ENCODE measurements around the gene STAT2.
"Not testable (repeated sequence)": the region's sequence is repeated elsewhere in the genome, so short reads cannot be mapped to it uniquely, and the experiment has no call there.

STAT2 gene

DNA sequence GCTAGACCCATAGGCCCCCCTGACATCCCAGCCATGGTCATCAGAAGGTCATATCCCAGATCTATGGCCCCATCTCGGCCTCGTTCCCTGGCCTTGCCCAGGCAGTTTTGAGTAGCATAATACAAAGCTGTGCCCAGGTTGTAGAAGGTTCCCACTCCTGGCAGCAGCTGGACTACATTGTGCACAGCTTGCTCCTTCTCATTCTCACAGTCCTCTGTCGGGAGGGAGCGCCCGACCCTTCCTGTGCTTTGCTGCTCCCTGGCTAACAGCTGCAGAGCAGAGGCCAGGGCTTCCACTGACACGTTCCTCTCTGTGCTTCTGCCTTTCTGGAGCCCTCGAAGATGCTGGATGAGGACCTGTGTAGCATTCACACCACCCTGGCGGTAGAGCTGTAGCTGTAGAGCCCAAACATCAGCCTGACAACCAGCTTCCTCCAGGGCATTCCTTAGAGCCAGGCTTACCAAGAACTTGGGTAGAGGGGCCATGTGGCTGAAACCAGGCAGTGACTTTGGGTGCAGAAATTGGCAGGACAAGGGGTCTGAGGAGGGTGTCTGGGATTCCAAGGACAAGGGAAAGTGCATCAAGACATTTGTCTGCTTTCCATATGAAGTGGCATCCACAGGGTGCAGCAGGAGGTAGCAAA lies 1.7 kb upstream of the STAT2 start:
- no peak for DNase-seq (ENCODE audit: low read depth)

DNA sequence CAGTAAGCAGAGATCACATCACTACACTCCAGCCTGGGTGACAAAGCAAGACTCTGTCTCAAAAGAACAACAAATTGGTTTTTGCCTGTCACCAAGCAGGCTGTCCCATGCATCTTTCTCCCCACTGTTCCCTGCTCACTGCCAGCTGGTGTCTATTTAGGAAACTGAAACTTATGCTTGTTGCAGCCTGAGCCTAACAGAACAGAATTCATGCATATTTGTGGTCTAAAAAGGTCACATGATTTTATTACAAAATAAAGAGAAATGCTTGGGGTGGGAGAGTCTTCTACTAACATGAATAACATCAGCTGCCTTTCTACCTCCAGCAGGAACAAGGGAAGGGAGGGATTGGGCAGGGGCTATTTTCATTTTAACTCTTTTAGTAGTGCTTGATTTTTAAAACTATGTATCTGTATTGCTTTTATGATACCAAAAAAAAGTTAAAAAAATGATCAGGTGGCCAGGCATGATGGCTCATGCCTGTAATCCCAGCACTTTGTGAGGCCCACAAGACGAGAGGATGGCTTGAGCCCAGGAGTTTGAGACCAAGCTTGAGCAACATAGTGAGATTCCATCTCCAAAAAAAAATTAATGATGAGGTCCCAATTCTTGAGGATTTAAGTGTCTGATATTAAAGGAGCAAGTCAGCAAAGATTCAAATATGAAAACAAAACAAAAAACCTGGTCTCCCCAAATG lies 923 bp downstream of the STAT2 start:
- DNase-seq (ENCODE audit: low read depth): peak; percentile 77

DNA sequence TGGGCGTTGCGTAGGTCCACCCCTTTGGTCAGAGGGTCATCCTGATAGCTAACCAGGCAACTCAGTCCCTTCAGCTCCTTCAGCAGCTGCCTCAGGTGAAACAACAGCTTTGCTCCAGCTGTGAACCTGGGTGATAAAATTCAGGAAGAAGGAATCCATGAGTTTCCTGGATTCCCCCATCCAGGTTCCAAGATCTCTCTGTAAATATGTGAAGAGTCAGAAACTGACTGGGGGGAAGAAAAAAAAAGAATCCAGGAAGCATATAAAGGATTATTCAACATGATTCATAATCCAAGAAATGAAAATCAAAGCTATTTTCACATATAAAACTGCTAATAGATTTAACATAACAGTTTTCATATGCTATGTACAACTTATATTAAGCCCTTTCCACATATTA lies 8.6 kb downstream of the STAT2 start:
- DNase-seq (ENCODE audit: low read depth): no peak

- no peak for DNase-seq (ENCODE audit: low read depth)
Observed at GRCh38 chr12:56350662-56351061, 9.2 kb downstream of the STAT2 start.

GRCh38 chr12:56348776-56349175 lies 11.1 kb downstream of the STAT2 start:
- no peak for DNase-seq (ENCODE audit: low read depth)

DNA sequence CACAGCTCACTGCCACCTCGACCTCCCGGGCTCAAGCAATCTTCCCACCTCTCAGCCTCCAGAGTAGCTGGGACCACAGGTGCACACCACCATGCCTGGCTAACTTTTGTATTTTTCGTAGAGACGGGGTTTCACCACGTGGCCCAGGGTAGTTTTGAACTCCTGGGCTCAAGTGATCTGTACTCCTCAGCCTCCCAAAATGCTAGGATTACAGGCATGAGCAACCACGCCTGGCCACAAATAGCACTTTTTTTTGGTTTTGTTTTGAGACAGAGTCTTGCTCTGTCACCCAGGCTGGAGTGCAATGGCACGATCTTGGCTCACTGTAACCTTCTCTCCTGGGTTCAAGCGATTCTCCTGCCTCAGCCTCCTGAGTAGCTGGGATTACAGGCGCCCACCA lies 12.7 kb downstream of the STAT2 start:
- DNase-seq (ENCODE audit: low read depth): not testable (repeated sequence)

DNA sequence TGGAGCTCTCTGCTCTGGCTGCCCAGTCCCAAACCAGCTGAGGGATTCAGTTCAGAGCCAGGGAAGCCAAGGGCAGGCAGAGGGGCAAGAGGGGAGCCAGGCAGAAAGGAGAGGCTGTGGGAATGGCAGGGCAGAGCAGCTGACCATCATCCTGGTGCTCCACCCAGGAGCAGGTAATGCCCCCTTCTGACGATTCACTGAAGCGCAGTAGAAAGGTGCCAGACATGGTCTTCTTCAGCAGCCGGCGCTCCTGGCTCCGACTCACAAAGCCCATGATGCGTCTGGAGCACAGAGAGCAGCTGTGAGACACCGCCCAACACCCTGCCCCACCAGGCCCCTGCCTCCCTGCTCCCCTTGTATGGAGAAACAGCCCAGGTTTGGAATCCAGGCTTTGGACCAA lies 13.2 kb downstream of the STAT2 start:
- DNase-seq (ENCODE audit: low read depth): no peak

DNA sequence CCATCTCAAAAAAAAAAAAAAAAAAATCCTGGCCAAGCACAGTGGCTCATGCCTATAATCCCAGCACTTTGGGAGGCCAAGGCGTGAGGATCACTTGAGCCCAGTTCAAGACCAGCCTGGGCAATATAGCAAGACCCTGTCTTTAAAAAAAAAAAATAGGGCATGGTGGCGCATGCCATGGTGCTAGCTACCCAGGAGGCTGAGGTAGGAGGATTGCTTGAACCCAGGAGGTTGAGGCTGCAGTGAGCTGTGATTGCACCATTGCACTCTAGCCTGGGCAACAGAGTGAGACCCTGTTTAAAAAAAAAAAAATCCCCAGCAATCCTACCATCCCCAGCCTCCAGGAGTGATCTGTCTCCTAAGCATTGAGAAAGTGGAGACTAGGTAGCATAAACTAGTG lies 17.6 kb downstream of the STAT2 start:
- DNase-seq (ENCODE audit: low read depth): not testable (repeated sequence)

GRCh38 chr12:56341616-56342015 lies 18.3 kb downstream of the STAT2 start:
- no peak for DNase-seq (ENCODE audit: low read depth)

- no peak for DNase-seq (ENCODE audit: low read depth)
Observed at GRCh38 chr12:56339158-56339422, 20.8 kb downstream of the STAT2 start.

- no peak for DNase-seq (ENCODE audit: low read depth)
Observed at GRCh38 chr12:56338308-56339157, 21.4 kb downstream of the STAT2 start, which contains the start of gene IL23A. TSS of gene IL23A (plus strand) at chr12:56338884. CDS start at chr12:56339045, 161 bp downstream.

DNA sequence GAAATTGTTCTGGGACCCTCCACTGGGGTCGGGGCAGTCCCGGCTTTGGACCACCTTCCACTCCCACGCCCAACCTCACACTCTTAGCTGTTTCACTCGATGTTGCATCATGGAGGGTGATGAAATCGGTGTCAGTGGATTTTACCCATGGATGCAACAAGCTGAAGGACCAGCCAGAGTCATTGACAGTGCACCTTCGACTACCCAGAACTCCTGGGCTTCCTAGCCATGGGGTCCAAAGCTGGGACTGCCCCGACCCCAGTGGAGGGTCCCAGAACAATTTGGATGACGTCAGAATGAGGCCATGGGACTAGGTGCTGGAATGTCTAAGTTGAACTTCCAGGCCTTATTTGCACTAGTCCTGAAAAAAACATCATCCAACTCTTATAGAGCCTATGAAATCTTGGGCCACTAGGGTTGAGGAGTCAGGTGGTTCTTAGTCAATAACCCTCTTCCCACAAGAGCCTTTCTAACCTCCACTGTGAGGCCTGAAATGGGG lies 22.1 kb downstream of the STAT2 start:
- DNase-seq (ENCODE audit: low read depth): no peak

GRCh38 chr12:56336361-56337167 lies 23.3 kb downstream of the STAT2 start:
- no peak for DNase-seq (ENCODE audit: low read depth)

DNA sequence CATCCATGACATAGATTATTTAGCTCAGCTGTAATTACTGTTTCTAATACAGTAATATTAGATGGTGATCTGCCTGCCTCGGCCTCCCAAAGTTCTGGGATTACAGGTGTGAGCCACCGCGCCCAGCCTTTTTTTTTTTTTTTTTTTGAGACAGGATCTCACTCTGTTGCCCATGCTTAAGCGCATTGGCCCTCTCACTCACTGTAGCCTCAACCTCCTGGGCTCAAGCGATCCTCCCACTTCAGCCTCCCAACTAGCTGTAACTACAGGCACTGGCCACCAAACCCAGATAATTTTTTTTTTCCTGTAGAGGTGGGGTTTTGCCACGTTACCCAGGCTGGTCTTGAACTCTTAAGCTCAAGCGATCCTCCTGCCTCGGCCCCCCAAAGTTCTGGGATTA lies 24.4 kb downstream of the STAT2 start:
- not testable (repeated sequence) for DNase-seq (ENCODE audit: low read depth)

DNA sequence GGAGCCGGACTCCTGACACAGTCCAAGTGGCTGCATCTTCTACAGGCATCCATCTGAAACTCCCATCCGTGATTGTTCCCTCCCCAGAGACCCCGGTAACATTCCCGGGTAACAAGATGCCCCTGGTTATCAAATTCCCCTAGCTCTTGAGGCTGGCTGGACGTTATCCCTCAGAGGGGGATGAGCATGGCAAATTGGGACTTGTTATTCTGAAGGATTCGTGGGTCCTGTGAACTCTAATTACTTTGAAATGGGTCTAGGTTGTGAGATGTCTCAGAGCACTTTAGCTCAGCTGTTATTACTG lies 25.5 kb downstream of the STAT2 start:
- DNase-seq (ENCODE audit: low read depth): no peak

DNA sequence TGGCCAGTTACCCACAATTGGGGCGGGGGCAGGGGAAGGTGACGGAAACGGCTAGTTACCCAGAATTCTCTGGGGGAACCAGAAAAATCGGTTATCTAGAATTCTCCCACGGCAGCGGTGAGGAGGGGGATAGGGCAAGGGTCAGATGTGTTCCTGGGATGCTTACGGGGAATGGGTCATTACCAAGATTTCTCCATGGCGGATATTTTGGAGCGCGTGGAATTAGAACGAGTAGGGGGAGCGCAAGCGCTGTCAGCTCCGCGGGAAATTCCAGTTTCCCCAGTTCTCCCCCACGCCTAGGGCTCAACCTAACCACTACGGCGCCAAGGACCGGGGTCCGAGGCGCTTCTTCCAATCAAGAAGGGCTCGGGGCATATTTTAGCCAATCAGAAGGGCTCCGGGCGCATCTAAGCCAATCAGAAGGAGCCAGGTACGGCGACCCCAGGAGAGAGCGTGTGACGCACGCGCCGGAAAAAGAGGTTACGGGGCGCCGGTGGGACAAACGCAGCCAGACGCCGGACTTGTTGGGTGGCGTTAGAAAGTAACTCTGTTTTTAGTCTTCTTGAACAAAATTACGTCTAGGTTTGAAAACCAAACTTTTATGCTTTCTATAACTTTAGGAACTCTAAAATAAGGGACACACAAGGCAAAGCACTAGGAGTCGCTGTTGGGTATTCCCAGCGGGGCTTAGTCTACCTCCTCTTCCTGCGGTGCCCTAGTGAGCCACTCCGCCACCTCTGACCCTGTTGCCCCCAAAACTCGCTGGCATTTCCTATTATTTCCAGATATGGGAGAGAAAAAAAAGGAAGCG lies 26.0 kb downstream of the STAT2 start, which contains the start of gene PAN2:
Gene PAN2, minus strand, starts transcription at position 322 of the 811 bp plus-strand sequence. CDS start 906 bp downstream, outside the sequence.
- DNase-seq (ENCODE audit: low read depth): peak; percentile 93

DNA sequence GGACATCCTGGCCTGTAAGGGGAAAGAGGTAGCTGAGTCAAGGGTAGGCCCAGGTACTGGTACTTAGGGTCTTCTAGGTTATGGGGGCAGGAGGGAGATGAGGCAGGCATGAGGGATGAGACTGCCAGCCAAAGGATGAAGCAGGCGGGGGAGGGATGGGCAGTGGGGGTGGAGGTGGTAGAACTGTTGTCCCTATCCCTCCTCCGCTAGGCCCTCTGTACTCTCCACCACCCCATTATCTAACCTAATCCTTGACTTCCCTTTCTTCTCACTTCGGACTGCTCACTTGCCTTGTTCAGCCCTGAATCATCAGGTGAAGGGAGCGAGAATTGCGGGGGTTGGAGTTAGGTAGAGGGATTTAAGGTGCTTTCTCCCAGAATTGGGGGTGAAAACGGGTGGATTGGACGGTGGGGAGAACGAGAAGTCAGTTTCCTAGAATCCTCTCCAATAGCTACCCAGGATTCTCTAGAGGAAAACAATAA lies 26.7 kb downstream of the STAT2 start:
- DNase-seq (ENCODE audit: low read depth): no peak

DNA sequence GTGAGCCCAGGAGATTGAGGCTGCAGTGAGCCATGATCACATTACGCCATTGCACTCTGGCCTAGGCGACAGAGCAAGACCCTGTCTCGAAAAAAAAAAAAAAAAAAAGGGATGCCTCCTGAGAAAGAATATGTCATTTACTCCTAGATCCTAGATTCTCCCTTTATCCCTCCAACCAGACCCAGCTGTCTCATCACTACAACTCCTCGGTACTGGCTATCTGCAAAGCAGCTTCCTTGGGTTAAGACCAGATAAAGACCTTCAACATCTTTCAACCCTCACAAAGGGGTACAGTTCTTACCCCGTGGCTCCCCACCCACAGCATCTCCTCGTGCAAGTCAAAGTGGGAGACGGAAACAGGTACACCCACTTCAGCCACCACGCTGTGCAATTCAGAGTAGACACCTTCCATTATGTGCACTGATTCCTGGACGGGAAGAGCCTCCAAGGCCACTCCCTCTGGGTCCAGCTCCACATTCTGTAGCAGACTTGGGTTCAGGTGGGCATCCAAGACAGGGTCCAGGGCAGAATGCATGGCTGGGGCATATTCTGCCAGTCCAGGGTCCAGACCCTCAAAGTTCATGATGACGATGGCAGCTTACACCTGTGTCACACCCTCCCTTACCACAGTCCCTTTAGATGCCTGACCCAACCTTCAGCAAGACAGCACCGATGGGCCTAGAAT lies 27.3 kb downstream of the STAT2 start:
- no peak for DNase-seq (ENCODE audit: low read depth)

DNA sequence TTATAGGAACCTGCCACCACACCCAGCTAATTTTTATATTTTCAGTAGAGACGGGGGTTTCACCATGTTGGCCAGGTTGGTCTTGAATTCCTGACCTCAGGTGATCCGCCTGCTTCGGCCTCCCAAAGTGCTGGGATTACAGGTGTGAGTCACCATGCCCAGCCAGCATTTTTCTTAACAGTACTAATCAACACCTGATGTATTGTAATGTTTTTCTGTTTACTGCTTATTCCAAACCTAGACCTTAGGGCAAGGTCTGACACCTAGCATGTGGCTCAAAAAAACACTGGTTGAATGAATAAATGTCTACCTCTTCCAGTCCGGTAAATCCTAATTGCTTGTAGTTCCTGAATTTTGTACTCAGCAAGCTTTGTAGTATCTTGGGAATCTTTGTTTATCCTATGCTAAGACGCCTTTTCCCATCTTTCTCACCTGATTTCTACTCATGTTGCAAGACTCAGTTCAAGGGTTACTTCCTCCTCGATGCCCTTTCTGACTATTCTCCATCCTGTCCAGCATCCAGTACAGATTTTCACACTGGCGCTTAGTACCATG lies 28.9 kb downstream of the STAT2 start:
- no peak for DNase-seq (ENCODE audit: low read depth)

- DNase-seq (ENCODE audit: low read depth): no peak
Observed at GRCh38 chr12:56326533-56326932, 33.4 kb downstream of the STAT2 start.
